Activated T-cell treated with anti-CD3 and anti-CD28 coated beads for 4 hours (primary cell): ENCODE measurements around the gene CRHBP.
"Not testable (repeated sequence)": the region's sequence is repeated elsewhere in the genome, so short reads cannot be mapped to it uniquely, and the experiment has no call there.

Experiments
- DNase-seq: peaks from one replicate; pipeline ENCODE4 v3.0.0-alpha.2; 2020

The CRHBP gene, protein sequence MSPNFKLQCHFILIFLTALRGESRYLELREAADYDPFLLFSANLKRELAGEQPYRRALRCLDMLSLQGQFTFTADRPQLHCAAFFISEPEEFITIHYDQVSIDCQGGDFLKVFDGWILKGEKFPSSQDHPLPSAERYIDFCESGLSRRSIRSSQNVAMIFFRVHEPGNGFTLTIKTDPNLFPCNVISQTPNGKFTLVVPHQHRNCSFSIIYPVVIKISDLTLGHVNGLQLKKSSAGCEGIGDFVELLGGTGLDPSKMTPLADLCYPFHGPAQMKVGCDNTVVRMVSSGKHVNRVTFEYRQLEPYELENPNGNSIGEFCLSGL

DNA sequence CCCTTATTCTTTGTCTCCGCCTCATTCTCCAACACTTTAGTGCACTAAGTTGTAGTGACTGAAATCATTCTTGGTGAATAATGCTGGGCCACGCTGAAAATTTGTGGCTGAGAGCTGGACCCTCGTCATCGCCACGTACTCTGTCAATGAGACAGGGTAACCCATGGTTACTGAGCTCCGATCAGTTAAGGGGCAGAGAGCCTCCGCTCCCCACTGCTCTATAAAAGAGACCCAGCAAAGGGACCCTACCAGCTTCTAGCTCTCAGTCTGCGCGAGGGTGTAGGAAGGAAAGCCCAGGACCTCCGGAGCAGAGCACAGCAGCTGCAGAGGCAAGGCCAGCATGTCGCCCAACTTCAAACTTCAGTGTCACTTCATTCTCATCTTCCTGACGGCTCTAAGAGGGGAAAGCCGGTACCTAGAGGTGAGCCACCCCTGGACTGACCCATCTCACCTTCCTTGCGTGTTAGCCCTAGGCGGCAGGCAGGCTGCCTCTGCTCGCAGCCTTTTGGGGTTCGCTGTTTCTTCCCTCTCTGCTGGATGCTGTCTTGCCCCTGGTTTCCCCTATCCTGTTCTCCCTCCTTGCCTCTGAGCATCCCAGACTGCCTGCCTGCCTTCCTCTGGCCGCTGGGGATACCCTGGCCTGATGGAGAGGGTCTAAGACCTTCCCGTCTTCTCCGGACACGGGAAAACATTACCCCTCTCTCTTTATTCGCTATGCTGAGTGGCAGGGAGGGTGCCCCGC, at the start of gene CRHBP:
Gene CRHBP (plus strand): TSS at position 251 of the 742 bp plus-strand sequence. CDS start 90 bp downstream, at position 341.
- DNase-seq: no peak

DNA sequence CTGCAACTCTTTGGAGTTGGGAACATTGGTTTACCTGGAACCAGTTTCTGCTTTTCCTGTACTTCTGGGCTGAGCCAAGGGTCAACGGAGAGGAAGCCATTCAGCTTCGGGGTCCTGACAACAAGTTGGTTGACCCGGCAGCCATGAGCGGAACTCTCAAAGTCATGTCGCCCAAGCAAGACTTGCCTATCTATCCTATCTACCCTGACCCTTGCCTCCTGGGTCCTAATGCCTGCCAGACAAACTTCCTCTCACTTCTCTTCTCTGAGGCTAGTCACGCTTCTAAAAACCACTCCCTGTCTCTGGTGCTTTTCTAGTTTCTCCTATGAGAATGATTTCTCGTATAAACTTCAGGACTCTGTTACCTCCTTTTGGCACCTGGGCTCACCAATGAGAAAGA, 44.7 kb upstream of the CRHBP start:
- no peak for DNase-seq

DNA sequence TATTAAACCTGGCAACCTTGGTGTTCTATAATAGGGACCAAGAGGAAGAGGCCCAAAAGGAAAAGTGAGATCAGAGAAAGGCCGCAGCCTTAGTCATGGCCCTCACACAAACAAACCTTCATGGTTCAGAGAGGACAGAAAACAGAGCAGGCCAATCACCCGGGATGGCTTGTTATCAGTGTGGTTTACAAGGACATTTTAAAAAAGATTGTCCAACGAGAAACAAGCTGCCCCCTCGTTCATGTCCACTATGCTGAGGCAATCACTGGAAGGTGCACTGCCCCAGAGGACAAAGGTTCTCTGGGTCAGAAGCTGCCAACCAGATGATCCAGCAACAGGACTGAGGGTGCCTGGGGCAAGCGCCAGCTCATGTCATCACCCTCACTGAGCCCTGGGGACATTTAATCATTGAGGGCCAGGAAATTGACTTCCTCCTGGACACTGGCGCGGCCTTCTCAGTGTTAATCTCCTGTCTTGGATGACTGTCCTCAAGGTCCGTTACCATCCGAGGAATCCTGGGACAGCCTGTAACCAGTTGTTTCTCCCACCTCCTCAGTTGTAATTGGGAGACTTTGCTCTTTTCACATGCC, 42.4 kb upstream of the CRHBP start:
- not testable (repeated sequence) for DNase-seq

DNA sequence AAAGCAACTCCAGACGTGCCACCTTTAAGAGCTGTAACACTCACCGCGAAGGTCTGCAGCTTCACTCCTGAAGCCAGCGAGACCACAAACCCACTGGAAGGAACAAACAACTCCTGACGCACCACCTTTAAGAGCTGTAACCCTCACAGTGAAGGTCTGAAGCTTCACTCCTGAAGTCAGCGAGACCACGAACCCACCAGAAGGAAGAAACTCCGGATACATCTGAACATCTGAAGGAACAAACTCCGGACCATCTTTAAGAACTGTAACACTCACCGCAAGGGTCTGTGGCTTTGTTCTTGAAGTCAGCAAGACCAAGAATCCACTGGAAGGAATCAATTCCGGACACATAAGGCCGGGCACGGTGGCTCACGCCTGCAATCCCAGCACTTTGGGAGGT, 38.2 kb upstream of the CRHBP start:
- not testable (repeated sequence) for DNase-seq

DNA sequence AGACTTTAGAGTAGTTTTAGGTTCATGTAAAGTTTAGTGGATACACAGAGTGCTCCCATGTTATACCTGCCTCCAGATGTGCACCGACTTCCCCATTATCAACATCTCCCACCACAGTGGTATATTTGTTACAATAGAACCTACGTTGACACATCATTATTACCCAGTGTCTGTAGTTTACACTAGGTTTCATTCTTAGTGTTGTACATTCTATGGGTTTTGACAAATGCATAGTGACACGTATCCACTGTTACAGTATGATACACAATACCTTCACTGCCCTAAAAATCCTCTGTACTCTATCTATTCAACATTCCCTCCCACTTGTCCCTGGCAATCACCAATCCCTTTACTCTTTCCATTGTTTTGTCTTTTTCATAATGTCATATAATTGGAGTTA, 34.3 kb upstream of the CRHBP start:
- no peak for DNase-seq

DNA sequence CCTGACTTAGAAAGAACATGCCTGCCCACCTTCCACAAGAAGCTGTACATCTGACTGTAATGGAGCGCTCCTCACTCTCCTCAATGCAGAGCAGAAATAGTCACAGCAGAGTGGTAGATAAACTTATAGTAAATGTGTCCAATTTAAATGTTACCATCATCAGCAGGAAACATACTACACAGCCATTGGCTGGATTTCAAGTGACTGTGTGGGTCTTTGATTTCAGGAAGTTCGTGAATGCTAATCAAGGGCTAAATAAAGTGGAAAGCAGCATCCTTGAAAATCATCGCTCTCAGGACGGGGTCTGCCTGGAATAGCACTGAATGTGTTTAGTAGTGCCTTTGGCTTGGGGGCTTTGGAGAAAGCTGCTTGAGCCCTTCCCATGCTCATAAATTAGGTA, 32.4 kb upstream of the CRHBP start:
- DNase-seq: no peak

DNA sequence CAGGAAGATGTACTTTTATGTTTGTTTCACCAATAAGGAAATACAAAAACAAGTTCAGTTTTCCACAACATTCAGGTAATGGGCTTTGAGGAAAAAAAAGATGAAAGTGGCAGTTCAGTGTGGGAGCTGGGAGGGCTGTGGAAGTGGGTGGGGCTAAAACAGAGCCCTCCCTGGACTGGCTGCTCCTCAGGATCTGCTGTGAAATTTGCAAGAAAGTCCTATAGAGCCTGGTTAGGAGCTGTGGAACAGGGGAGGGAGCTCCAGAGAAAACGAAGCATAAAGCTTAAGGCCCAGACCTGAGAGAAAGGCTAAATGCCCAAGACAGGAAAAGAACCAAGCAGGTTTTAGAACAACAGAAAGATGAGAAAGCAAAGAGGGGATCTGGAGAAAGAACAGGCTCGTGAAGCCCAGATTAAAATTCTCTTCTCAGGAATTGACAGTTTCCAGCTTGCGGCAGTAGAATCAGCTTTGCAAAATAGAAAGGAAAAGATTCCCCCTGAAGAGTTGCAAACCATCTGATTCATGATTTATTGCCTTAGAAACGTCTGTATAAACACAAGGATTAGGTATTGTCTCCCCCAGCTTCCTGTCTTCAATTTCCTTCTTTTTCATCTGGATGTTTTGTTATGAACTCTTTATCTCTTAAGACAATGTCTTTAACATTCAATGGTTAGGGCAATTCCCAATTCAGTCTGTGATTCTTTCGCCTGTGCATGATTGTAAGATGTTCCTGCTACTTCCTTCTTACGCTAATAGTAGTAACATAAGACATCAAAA, 26.3 kb upstream of the CRHBP start:
- DNase-seq: no peak

DNA sequence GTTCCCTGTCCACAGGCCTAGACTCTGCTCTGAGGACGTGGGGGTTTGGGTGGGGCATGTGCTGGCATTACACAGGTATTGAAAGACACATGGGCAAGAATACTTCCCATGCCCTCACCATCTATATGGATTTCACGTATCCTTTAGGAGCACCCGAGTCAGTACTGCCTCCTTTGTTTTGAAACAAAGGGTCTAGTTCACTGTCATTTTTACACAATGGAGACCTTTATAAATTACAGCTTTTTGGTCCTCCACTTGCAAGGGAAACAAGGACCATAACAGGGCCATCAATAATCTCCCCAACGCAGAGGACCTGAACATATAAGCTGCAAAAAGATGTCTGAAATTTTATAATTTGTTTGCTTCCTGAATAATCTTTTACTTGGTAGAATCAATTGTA, 24.9 kb upstream of the CRHBP start:
- no peak for DNase-seq

DNA sequence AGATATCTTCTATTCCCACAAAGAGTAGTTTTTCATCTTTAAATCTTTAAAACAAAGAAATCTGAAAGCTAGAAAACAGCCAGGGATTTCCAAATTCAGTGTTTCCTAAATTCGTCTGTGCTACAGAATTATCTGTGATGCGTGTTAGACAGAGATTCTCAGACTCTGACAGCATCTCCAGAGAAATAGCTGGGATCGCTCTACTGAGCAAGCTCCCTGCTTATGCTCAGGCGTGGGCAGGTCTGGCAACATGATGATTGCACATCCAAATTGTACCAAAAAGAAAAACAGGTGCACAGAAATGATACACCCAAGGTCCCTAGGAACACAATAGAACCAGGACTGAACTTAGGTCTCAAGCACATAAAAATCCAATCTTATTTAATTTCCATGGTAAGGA, 22.8 kb upstream of the CRHBP start:
- no peak for DNase-seq

DNA sequence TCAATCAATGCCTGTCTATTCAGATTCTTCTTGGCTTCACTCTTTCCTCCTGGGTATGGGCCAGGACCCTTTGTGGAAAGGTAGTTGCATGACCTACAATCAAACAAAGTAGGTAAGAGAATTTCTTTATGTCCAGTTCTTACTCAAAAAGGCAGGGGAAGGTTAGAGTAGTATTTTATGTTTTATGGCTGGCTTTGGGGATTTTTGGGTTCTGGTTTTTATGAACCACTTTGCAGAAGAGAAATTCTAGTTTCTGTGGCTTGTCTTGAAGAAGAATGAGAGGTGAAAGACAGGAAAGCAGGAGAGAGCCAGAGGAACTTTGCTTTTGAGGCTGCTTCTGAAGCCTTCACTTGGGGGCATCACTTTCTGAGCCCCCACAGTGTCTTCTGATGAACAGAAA, 14.7 kb upstream of the CRHBP start:
- DNase-seq: no peak

DNA sequence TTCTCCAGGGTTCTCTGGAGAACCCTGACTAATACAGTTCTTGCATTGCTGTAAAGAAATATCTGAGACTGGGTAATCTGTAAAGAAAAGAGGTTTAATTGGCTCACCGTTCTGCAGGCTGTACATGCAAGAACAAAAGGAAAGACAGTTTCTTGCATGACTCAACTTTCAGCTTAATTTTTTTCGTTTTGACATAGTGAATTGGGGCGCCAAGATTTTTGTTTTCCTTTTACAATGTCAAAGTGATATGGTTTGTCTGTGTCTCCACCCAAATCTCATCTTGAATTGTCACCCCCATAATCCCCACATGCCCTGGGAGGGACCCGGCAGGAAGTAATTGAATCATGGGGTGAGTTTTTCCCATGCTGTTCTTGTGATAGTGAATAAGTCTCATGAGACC, 11.8 kb upstream of the CRHBP start:
- DNase-seq: no peak

DNA sequence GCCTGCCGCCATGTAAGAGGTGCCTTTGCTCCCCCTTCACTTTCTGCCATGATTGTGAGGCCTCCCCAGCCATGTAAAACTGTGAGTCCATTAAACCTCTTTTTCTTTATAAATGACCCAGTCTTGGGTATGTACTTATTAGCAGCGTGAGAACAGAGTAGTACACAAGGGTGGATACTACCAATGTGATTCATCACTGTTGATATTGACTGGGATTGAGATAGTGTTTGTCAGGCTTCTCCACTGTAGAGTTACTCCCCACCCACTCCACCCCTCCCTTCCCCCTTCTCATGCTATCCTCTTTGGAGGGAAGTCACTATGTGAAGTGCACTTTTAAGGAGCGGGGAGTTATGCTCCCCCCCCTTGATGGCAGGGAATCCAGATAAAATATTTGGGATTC, 11.4 kb upstream of the CRHBP start:
- DNase-seq: no peak

DNA sequence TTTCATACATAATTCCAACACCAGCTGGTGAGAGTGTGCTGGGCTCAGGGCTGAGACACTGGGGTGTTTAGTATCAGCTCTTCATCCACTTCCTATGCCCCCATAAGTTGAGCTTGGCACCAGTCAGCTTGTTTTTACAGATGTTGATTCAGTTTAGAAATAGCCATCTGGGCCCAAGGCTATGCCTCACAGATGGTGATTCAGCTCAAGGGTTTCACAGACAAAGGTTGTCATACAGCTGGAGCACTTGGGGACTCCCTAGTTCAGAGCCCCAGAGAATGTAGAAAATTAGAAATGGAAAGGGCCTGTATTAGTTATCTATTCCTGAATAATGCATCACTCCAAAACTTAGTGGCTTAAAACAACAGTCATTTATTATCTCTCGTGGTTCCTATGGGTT, 10.3 kb upstream of the CRHBP start:
- DNase-seq: no peak

DNA sequence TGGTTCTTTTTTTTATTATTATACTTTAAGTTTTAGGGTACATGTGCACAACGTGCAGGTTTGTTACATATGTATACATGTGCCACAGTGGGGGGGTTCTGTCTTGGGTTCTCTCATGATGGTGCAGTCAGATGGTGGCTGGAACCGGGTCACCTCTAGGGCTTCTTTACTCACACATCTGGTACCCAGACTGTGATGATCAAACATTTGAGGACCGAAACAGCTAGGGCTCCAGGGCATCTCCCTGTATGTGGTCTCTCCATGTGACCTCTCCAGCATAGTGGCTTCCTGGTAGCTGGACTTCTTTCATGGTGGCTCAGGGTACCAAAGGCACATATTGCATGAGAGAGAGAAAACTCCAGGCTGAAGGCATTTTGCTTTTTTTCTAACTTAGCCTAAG, 9.8 kb upstream of the CRHBP start:
- no peak for DNase-seq

DNA sequence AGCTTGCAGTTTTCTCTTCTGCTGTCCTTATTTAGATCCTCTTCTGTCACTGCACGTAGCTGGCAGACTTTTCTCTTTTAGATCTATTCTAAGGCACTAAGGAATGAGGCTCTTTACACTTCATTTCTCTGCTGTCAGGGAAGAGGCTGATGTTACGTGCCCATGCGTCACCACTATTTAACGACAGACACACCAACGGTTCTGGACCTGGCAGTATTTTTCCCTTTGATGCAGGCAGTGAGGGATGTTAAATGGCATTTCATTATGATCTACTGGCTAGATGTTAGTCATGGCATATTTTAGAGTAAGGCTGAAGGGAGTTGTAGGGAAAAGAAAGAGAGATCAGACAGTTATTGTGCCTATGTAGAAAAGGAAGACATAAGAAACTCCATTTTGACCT, 8.2 kb upstream of the CRHBP start:
- no peak for DNase-seq

DNA sequence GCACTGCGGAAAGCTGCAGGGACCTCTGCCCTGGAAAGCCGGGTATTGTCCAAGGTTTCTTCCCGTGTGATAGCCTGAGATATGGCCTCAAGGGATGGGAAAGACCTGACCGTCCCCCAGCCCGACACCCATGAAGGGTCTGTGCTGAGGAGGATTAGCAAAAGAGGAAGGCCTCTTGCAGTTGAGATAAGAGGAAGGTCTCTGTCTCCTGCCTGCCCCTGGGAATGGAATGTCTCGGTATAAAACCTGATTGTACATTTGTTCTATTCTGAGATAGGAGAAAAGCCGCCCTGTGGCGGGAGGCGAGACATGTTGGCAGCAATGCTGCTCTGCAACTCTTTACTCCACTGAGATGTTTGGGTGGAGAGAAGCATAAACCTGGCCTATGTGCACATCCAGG, 7.6 kb upstream of the CRHBP start:
- DNase-seq: not testable (repeated sequence)

DNA sequence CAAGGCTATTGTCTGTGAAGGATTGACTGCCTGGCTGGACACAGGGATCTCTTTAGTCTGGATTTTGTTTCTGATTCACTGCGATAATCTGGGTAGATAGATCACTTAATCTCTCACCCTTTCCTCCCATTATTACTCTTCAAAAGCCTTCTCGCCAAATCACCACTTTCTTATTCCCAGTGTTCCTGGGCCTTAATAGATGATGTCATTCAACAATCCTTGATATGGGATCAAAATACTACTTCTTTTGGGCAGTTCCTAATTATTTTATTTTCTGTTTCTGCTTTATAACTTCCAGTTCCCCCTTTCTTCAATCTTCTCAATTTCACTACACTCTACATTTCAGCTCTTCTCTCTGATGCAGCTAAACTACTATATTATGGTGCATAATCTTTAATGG, 6.8 kb upstream of the CRHBP start:
- no peak for DNase-seq

DNA sequence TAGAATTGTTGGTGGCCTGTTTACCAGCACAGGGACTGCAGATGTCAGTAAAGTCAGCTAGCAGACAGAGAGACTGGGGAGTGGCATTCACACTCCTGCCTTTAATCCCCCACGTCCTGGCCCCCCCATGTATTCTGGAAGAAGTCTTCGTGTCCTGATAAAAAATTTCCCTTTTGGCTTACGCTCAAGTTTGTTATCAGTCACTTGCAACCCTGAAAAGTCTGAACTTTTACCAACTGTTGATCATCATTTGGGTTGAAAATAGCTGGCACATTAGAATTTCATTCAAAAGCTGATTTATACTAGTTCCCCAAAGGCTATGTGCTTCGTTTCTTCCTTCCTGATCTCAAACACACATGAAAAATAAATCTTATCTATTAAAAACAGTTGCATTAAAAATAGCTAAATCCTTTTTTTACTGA, 5.8 kb upstream of the CRHBP start:
- DNase-seq: no peak

DNA sequence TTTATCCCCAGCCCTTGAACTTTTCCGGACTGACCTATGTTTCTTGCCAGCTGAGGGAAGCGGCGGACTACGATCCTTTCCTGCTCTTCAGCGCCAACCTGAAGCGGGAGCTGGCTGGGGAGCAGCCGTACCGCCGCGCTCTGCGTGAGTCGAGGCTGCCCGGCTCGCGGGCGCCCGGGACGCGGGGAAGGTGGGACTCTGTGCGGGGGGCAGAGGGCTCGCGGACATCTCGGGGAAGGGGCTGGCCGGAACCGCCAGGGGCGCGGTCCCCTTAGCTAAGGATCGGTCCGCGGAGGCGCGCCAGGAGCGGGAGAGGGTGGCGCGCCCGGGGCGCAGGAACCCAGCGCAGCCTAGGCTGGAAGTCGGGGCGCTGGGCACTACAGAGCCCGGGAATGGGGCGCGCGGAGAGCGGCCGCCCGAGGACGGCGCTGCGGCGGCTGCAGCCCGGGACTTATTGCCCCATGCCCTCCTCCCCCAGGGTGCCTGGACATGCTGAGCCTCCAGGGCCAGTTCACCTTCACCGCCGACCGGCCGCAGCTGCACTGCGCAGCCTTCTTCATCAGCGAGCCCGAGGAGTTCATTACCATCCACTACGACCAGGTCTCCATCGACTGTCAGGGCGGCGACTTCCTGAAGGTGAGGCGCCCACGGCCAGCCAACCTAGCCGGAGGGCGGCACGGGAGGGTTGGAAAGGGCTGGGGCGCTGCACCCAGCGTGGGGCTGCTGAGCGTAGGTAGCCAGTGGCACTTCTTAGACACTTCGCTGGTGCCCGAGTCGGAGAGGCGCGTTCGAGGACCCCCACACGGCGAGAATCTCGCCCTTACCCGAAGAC, 922 bp downstream of the CRHBP start:
- no peak for DNase-seq

DNA sequence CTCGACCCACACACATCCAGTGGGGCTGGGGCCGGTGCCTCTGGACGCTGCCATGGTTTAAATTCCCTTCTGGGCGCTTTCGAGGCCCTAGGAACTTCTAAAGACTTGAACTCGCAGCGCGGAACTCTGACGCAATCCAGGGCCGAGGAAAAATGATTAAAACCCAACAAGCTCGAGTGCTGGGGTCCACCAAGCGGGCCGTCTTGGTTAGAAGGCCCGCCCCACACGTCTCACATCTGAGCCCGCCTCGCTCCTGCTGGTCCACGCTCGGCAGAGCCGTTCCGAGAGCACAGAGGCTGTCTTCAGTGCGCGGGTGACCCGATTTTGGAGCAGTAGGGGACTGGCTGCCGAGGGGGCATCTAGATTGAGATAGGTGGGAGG, 1.5 kb downstream of the CRHBP start:
- no peak for DNase-seq

DNA sequence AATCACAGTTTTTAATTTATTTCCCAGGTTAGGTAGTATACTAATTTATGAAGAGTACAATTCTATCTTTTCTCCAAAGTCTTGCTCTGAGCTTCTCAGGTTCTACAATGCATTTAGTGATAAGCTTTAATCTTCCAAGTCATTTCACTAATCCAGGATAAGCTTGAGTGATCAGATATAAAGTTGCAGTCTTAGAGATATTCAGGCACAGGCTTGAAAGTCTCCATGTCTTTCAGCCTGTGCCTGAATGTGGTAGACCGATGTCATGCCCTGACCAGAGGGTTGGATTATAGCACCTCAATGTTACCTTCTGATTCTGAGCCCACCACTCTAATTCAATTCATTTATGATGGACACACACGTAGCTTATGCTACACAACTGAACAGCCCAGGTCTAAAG, 3.2 kb downstream of the CRHBP start:
- DNase-seq: no peak

DNA sequence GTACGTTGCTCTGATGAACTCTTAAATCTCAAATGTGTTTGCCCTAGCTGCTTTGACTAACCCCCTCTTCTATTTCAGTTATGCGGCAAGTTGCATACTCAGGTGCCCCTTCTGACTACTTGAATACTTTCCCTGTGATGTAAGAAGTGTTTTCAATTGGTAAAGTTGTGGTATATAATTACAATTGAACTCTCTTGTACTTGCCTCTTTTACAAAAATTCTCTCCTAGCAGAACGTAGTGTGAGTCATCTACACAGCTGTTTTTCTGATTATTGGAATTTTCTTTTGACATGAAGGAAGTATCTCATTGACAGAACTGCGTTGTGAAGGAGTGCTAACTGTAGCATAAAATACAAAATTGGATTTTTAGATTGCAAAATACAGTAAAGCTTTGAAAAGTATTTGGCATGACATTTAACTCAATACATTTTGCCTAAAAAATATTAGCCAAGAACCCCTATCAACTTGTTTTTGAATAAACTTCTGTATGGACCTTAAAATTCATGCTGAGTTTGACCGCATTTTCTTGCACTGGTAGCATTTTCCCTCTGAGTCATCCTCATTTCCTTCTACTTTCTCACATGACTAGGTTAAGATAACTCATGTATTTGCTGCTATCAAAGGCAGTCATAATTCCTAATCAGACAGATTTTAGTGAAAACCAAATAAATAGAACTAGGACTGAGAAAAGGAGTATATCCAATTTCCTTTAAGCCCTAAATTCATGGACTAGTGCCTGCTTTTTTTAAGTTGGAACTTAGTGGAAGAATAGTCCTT, 6.3 kb downstream of the CRHBP start:
- no peak for DNase-seq
